DND-41 (cell line): ENCODE measurements around the gene PKHD1.

Experiments
- CTCF ChIP-seq: IDR thresholded peaks from 2 replicates; pipeline ENCODE4 v1.5.1; 2012; ENCODE audit warnings: borderline replicate concordance, low read length, moderate library complexity, mild to moderate bottlenecking; ENCODE audit not compliant: poor library complexity, severe bottlenecking; ENCODE audit errors: extremely low read depth
- EZH2 ChIP-seq: IDR thresholded peaks from 3 replicates; pipeline ENCODE4 v1.6.1; 2012; ENCODE audit warnings: borderline replicate concordance, low read depth, mild to moderate bottlenecking, moderate library complexity, low read length, inconsistent platforms; ENCODE audit not compliant: severe bottlenecking

GRCh38 chr6:51817832-51818231, 269.6 kb downstream of the PKHD1 start:
- no peak for TF ChIP-seq CTCF
- no peak for TF ChIP-seq EZH2
